Stimulated activated CD4-positive, alpha-beta T cell treated with anti-CD3 and anti-CD28 coated beads, Interleukin-12 subunit alpha, Interleukin-12 subunit beta, amount 100 ng/mL, for 48 hours (primary cell): ENCODE results near the gene PRCC.

Experiments
- DNase-seq, 3 donors: peaks; one replicate each; pipeline ENCODE4 v3.0.0-alpha.2; 2020; ENCODE audit warnings: low read depth in 2 of 3, low spot score in 1 of 3

Gene PRCC

GRCh38 chr1:156795374-156795733 is 28.0 kb downstream of the PRCC start:
- no peak for DNase-seq

GRCh38 chr1:156795787-156796186 is 28.5 kb downstream of the PRCC start:
- DNase-seq, result no peak

- no peak for DNase-seq
These were observed 29.2 kb downstream of the PRCC start for GRCh38 chr1:156796340-156797097.

GRCh38 chr1:156797212-156797871 is 30.0 kb downstream of the PRCC start:
- peak in 1 of 3 donors; percentile 59 for DNase-seq

GRCh38 chr1:156801409-156802121 is 34.2 kb downstream of the PRCC start:
- DNase-seq, result no peak

- no peak for DNase-seq
These were observed 35.1 kb downstream of the PRCC start for GRCh38 chr1:156802421-156802935.

GRCh38 chr1:156803086-156803851 is 35.9 kb downstream of the PRCC start:
- DNase-seq, result no peak

GRCh38 chr1:156804026-156804425 is 36.7 kb downstream of the PRCC start:
- no peak for DNase-seq

- DNase-seq, result no peak
These were observed 37.4 kb downstream of the PRCC start for GRCh38 chr1:156804572-156805243.

GRCh38 chr1:156805766-156806511 is 38.6 kb downstream of the PRCC start:
- DNase-seq, result no peak

GRCh38 chr1:156806512-156807440 is 39.4 kb downstream of the PRCC start:
- no peak for DNase-seq

- DNase-seq, result no peak
These were observed 40.3 kb downstream of the PRCC start for GRCh38 chr1:156807627-156808026.

- no peak for DNase-seq
These were observed 41.1 kb downstream of the PRCC start for GRCh38 chr1:156808186-156809030.

GRCh38 chr1:156809281-156809680 is 41.9 kb downstream of the PRCC start:
- DNase-seq, result no peak

GRCh38 chr1:156809711-156810366 is 42.5 kb downstream of the PRCC start:
- no peak for DNase-seq

GRCh38 chr1:156811168-156811567 is 43.8 kb downstream of the PRCC start:
- no peak for DNase-seq

- DNase-seq, result no peak
These were observed 45.1 kb downstream of the PRCC start for GRCh38 chr1:156812293-156812990.
